GM18505 (cell line): ENCODE measurements around the gene KRT4.

Experiments used
- ATAC-seq: cut with Tn5 transposase; IDR thresholded peaks from one replicate; pipeline ENCODE4 v1.9.1; 2021; ENCODE audit not compliant: unreplicated experiment
- POLR2A ChIP-seq: IDR thresholded peaks from 4 replicates; pipeline ENCODE4 v1.6.1; 2011; ENCODE audit warnings: borderline replicate concordance; ENCODE audit not compliant: insufficient read depth, insufficient read length; ENCODE audit errors: extremely low read depth

The KRT4 gene

GRCh38 chr12:52812073-52812400 lies 1.9 kb downstream of the KRT4 start:
- no peak for TF ChIP-seq POLR2A
- ATAC-seq, result no peak

GRCh38 chr12:52811191-52812072 lies 2.5 kb downstream of the KRT4 start:
- TF ChIP-seq POLR2A, result no peak
- no peak for ATAC-seq

GRCh38 chr12:52810554-52810953 lies 3.4 kb downstream of the KRT4 start:
- no peak for ATAC-seq
- no peak for TF ChIP-seq POLR2A

GRCh38 chr12:52809166-52809565 lies 4.8 kb downstream of the KRT4 start:
- no peak for TF ChIP-seq POLR2A
- ATAC-seq, result no peak

GRCh38 chr12:52808573-52809160 lies 5.2 kb downstream of the KRT4 start:
- TF ChIP-seq POLR2A, result no peak
- ATAC-seq, result no peak

GRCh38 chr12:52807544-52808470 lies 6.1 kb downstream of the KRT4 start:
- TF ChIP-seq POLR2A, result no peak
- no peak for ATAC-seq

- no peak for TF ChIP-seq POLR2A
- ATAC-seq, result no peak
Measured at GRCh38 chr12:52806821-52807543, 6.9 kb downstream of the KRT4 start.

GRCh38 chr12:52806169-52806811 lies 7.6 kb downstream of the KRT4 start:
- no peak for ATAC-seq
- TF ChIP-seq POLR2A, result no peak

GRCh38 chr12:52805739-52806138 lies 8.2 kb downstream of the KRT4 start:
- no peak for TF ChIP-seq POLR2A
- no peak for ATAC-seq

GRCh38 chr12:52805000-52805399 lies 8.9 kb downstream of the KRT4 start:
- no peak for TF ChIP-seq POLR2A
- no peak for ATAC-seq

- TF ChIP-seq POLR2A, result no peak
- no peak for ATAC-seq
Measured at GRCh38 chr12:52802442-52802841, 11.5 kb downstream of the KRT4 start.

- no peak for ATAC-seq
- no peak for TF ChIP-seq POLR2A
Measured at GRCh38 chr12:52801773-52802172, 12.1 kb downstream of the KRT4 start.
